Myocyte (in vitro differentiated cells): ENCODE results near the gene AHCYL2. TPM values are rescaled to one million over a fixed set of nuclear protein-coding genes. Genes with fewer than 3 reads are reported as not detected.
"Not testable (repeated sequence)": the region's sequence is repeated elsewhere in the genome, so short reads cannot be mapped to it uniquely, and the experiment has no call there.

Experiments
- DNase-seq: peaks from one replicate; pipeline ENCODE4 v3.0.0-alpha.2; 2012; ENCODE audit warnings: low read depth
- total RNA-seq: library from RNA; depleted of rRNA; stranded (reverse); fragments of >200 nt; gene quantifications from 2 replicates; pipeline ENCODE4 v1.2.3, GENCODE V29; 2014

AHCYL2 gene
- total RNA-seq, 1 donor from 2014 or later = 20.4 TPM

DNA sequence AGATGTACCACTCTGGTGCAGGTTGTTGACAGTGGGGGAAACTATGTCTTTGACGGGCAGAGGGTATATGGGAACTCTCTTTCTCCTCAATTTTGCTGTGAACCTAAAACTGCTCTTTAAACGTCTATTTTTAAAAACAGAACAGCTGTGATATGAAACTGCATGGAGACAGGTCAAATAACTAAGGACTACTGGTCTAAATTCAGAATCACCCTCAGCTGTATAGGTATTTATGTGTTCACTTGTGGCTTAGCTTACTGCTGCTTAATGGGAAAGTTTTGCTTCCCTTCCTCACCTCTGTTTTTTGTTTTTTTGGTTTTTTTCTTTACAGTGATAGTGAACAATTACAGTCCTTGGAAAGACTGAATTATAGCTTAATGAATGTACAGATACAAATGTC lies 122.5 kb downstream of the AHCYL2 start:
- peak; percentile 49 for DNase-seq

DNA sequence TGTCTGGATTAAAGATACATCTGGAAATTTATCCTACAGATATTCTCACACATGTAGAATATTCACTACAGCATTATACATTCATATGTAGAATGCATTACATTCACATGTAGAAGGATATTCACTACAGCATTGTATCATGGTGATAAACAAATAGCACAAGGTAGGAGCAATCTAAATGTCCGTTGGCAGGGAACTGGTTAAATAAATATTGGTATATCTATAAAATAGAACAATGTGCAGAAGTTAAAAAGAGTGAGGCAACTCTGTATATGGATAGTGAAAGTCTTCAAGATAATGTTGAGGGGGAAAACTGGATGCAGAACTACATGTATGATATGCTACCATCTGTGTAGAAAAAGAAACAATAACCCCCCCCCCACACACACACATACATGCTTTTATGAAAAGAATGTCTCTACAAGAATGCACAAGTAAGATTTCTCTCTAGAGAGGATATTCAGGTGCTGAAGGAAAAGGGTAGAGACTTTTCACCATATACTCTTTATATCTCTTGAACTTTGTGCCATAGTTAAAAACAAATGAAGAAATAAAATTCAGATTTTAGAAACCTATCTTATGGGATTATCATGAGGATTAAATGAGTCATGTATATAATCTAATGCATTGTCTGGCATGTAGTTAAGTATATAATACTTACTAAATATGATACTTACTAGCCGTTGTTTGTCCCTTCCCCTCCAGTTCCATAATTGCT lies 123.4 kb downstream of the AHCYL2 start:
- DNase-seq = no peak

DNA sequence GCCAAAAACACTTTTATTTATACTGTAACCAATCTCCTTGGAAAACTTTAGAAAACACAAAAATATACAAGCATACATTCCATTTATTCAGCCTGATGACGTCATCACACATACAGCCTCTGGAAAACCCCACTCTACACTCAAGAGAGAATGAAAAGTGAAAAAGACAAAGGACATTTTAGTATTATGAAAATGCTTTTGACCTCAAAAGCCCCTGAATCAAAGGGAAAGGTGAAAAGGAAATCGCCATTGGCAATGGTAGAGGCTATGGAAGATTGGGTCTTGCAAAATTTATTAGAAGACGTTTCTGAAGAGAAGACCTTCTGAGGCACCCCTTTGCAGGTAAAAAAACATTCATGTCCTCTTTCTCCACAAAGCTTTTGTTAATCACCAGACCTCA lies 126.5 kb downstream of the AHCYL2 start:
- DNase-seq = no peak

- not testable (repeated sequence) for DNase-seq
Observed at GRCh38 chr7:129353104-129353503, 128.3 kb downstream of the AHCYL2 start.

- DNase-seq = no peak
Observed at GRCh38 chr7:129354428-129355157, 129.8 kb downstream of the AHCYL2 start.

DNA sequence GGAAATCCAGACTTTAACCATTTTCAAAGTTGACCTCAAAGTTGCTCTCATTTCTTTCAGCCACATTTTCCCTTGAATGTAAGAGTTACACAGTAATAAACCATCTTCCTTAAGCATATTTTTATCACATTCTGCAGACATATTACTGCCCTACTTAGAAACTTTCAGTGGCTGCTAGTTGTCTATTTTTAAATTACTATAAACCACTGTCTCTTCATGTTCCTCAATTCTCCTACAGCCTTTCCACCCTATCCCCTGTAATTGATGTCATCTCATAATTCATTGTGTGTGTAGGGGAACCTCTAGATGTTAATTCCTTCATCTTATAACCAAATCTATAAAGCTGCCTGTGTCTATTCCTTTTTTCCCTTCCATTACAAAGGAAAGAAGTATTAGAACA lies 131.3 kb downstream of the AHCYL2 start:
- no peak for DNase-seq

- DNase-seq = no peak
Observed at GRCh38 chr7:129359176-129359575, 134.3 kb downstream of the AHCYL2 start.

DNA sequence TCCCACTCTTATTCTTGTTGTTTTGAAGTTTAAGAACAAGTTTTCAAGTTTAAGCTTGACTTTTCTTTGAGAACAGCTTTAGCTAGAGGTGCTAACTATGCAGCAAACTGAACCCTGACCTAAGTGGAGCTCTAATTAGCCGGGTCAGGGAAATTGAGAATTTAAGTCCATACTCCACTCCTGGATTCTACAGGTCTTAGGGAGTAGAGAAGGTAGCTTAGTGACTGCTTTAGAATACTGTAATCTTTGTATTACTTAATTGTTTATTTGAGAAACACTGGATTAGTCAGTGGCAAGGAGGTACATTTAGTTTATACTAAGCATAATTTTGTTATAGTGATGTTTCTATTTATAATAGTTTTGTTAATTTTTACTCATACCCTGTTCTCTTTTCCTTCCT lies 134.8 kb downstream of the AHCYL2 start:
- DNase-seq = no peak

- DNase-seq = no peak
Observed at GRCh38 chr7:129361771-129362170, 136.9 kb downstream of the AHCYL2 start.

GRCh38 chr7:129362496-129362895 lies 137.7 kb downstream of the AHCYL2 start:
- DNase-seq = no peak

GRCh38 chr7:129367349-129367699 lies 142.5 kb downstream of the AHCYL2 start:
- no peak for DNase-seq

DNA sequence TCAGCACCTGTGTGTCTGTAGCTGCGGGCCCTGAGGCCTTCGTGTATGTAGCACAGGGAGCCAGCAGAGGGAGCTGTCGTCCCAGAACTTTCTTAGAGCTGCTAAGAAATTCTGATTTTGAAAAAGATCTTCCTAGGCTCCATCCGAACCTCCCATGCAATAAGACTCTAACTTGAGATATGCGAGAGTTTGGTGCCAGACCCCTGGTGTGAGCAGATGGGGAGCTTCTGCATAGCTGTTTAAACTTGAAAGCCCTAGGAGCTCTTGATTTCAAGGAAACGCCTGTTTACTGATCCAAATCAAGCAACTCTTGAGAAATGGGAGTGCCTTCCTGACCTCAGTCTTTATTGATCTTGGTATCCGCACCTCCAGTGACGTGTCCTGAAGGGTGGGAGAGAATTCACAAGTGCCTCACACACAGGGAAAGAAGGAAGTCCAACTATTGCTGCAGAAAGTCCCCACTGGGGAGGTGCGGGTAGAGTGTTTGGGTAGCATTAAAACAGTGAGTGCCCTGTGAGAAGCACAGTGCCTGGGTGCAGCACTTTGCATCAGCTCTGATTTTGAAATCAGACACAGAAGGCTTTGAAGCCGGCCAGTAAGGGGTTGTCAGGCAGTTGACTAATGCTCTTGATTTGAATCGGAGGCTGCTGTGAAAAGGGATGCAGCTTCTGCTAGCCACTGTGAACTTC lies 143.0 kb downstream of the AHCYL2 start:
- DNase-seq = peak; percentile 88

DNA sequence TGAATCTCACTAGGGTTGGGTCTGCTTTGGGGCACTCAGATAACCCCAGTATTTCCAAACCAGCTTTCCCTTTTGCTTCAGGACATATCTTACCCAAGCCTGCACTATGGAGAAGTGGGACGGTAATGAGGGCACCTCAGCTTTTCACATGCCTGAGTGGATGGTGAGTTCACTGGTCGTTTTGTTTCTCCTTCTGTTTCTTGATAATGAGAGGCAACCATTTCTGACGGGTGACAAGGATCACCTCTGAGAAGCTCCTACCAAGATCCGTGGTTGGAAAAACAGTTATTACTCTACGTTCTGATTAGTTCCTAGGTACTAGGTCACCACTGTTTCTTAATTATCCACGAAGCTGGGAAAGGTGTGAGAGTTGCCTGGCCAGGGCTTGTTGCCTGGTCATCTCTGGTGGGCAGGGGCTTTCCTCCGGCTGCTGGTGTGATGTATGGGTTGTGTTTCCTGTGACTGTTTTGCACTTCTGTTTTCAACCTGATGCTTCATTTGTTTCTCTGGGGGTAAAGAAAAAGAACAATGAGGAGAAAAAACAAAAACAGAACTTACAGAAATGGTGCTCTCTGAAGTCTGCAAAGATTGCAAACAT lies 143.7 kb downstream of the AHCYL2 start:
- no peak for DNase-seq

DNA sequence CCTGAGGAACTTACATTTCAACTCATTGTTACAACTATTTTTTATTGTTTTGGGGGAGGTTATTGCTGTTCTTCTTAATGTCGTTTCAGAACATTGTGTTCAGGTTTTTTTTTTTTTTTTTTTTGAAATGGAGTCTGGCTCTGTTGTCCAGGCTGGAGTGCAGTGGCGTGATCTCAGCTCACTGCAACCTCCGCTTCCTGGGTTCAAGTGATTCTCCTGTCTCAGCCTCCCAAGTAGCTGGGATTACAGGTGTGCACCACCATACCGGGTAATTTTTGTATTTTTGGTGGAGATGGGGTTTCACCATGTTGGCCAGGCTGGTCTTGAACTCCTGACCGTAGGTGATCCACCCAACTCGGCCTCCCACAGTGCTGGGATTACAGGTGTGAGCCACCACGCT lies 144.6 kb downstream of the AHCYL2 start:
- not testable (repeated sequence) for DNase-seq

DNA sequence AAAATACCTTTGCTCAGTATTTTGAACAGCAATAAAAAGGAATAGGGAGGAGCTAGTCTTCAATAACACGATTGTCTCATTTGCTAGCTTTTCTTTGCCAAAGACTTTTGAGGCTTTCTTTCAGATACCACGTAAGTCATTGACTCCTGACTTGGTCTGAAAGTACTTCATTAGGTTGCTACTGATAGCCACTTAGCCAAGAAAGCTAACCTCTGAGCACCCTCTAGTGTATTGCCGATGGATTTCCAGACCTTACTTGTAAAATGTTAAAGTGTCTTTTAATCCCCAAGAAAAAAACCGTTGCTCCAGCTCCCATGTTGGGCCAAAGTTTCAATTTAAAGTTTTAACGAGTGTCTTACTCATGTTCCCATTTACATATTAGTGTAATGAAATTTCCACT lies 146.0 kb downstream of the AHCYL2 start:
- no peak for DNase-seq

GRCh38 chr7:129371487-129371886 lies 146.7 kb downstream of the AHCYL2 start:
- no peak for DNase-seq

DNA sequence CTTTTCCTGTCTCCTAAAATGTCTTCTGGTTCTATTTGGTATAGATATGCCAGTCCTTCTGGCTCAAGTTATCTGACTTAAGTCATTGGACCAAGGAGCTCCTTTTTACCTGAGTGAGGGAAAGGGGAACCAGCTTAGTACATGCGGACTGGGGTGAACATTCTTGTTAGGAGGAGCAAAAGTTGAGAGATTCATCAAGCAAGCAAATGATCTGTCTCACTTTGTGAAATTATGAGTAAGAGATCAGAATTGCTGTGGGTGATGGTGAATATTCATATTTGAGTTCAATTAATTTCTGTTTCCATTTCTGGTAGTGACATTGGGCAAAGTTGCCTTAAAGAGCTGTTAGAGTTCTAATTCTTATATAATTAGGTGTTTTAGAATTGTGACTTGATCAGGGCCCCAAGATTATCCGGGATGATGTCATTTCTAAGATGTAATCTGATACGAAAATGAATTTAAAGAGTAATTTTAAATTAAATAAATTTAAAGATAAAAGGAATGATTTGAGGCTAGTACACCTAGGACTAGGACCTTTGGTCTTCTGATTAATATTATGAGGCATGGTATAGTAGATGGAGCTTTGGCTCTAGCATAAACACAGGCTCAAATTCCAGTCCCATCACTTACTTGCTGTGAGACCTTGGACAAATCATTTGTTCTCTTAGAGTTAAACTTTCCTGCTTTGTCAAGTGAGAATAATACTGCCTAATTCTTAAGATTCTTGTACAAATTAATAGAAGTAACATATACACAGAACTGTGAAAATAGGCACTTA lies 149.0 kb downstream of the AHCYL2 start:
- DNase-seq = no peak

- no peak for DNase-seq
Observed at GRCh38 chr7:129375141-129375938, 150.5 kb downstream of the AHCYL2 start.

- DNase-seq = peak; percentile 36
Observed at GRCh38 chr7:129376076-129376777, 151.4 kb downstream of the AHCYL2 start.
